HK-2 (cell line): ENCODE results near the gene SMPD3.

Experiments used
- DNase-seq: peaks from one replicate; pipeline ENCODE4 v3.0.0-alpha.2; 2018; ENCODE audit not compliant: unreplicated experiment

The SMPD3 gene

DNA sequence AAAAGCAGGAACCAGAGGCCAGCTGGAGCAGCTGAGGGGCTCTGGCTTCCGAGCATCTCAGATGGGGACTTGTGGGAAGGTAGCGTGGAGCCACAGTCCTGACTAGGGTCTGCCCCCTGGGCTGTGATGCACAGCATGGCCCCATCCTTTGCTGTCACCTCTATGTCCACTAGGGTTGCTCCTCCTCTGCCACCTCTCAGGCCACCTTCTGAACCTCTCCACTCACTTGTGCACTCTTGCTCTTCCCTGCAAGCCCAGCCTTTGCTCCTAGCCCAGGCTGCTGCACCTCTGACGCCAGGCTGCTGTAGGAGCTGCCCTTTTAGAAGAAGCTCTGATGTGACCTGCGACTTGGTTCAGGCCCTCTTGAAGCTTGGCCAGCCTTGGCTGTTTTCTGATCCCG, 24.3 kb upstream of the SMPD3 start:
- DNase-seq = no peak

GRCh38 chr16:68470461-68471150, 22.3 kb upstream of the SMPD3 start:
- no peak for DNase-seq

DNA sequence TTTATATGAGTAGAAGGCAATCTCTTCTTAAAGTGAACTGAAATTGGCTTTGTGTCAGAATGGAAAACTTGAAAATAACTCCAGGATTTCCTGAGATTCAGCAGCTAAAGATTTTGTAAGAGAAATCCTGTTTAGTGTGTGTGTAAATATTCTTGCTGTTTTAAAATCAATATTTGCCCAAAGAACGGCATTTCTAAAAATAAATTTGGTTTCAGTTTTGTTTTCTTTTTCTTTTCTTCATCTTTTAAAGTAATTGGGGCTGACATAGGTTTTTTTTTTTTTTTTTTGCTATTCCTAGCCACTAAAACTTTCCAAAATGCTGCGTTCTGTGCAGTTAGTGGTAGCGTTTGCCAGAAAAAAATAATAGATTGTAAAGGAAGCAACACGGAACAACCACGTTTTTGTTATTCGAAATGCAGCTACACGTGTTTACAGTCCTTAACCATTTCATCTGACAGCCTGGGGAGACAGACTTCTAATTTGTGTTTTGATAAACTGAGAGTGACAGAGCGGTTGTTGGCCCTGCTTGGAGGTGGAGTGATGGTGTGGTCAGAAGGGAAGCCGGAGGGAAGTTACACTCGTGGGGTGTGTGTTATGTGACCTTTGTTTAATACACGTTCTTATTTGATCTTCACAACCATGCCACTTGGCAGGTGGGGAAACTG, 21.6 kb upstream of the SMPD3 start:
- no peak for DNase-seq

DNA sequence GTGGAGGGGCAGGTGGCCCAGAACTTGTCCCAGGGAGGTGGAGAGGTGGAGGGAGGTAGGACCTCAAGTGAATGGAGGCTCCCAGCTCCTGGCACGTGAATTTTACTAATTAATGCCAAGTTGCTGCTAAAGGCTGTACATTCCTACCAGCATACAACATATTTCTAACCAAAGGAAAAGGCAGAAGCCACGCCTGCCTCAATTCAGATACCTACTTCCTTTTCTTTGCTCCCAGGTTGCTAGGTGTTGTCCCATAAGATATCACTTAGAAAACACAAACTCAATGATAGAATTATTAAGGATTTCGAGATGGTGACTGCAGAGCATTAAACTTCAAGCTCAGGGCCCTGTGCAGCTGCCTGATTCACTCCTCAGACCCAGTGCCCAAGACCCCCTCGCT, 20.5 kb upstream of the SMPD3 start:
- no peak for DNase-seq

DNA sequence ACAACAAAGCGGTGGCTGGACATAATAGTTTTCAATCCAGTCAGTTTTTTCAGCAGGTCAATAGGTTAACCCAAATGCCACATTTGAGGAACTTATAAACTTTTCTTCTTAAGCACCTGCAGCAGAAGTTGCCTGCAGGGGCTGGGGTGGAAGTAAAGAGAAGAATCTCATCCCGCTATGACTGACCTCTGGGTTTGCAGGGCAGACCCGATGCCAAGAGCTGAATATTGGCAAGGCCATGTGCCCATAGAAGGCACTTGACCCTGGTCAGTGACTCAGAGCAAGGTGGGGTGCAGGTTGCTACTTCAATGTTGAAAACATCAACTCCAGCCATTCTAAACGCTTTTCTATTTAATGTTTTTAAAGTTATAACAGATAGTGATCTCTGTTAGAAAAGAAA, 17.9 kb upstream of the SMPD3 start:
- DNase-seq = no peak

- no peak for DNase-seq
Measured at GRCh38 chr16:68463904-68464303, 15.6 kb upstream of the SMPD3 start.

DNA sequence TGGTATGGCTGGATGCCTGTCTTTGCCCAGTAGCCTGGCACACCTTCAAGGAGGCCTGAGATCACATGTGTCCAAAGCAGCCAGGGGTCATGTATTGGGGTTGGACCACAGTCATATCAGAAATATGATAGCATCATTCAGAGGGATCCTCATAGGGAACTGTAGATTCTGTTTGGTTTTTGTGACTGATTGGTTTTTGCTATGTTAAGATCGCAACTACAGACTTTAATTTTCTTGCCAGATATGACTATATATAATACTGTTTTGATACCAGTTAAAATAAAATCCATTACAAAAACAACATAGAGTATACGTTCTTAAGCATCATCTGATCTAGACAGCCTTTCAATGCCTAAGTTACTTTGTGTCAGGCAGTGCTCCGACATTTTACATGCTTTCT, 11.8 kb upstream of the SMPD3 start:
- DNase-seq = no peak

DNA sequence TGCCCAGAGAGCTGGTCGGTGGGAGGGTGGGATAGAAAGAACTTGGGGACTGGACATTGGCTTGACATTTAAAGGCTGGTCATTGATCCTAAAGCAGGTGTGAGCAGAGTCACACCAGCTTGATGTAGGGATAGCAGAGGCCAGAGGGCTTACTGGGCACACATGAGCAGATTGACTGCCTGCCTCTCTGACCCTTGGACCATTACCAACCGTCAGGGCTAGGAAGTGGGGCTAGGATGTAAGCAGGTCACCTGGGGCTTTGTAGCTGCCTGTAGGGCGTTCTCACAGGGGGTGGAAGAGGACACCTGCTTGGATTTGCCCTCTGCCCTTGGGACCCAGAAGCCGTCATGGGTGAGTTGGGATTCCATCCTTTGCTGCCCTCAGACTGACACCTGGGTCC, 11.1 kb upstream of the SMPD3 start:
- DNase-seq = no peak

DNA sequence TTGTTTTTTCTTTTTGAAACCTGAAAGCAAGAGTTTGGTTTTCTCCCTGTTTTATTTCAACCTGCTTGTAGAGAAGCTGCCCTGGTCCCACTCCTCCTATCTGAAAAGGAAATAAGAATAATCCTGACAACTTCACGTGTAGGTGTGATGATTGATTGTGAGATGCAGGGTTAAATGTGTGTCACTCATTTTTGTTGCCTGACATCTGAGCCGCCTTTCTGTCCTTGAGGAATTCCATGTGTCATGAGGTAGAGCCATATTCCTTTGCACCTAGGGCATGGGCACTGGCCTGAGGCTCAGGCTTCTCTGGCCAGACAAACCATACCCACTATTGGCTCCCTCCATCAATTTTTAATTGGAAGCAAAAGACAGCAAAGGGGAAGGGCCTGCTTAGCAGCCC, 10.2 kb upstream of the SMPD3 start:
- DNase-seq = no peak

DNA sequence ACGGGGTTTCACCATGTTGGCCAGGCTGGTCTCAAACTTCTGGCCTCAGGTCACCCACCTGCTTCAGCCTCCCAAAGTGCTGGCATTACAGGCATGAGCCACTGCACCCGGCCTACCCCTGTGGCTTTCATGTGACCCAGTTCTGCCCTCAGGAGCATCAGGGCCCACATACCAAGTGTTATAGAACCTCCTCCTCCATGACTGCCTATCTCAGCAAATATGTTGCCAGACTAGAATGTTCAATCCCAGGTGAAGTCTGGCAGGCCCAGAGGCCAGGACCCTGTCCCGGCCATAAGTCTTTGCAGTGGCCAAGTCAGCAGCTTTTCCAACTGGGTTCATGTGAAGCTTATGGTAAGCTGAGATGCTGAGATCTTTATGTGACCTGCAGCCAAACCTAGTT, 9.8 kb upstream of the SMPD3 start:
- DNase-seq = no peak

GRCh38 chr16:68455631-68456030, 7.3 kb upstream of the SMPD3 start:
- DNase-seq = no peak

GRCh38 chr16:68454920-68455435, 6.7 kb upstream of the SMPD3 start:
- no peak for DNase-seq

- no peak for DNase-seq
Measured at GRCh38 chr16:68453816-68454215, 5.5 kb upstream of the SMPD3 start.

DNA sequence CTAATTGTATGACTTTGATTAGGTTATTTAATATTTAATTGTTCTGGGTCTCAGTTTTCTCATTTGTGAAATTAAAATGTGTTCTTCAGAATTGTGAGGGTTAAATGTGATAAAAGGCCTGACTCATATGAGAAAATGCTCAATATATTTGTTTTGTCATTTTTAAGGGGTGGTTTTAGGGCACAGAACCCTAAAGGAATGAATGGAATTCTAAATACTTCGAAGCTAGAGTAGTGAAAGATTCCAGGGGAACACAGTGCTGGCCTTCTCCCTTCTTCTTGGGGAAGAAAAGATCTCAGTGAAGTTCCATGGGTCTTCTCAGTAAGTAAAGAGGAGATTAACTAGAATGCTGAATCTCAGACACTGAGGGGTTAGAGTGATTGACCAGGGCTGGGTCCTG, 3.9 kb upstream of the SMPD3 start:
- DNase-seq = no peak

GRCh38 chr16:68451676-68452075, 3.4 kb upstream of the SMPD3 start:
- no peak for DNase-seq

- DNase-seq = no peak
Measured at GRCh38 chr16:68450741-68451255, 2.5 kb upstream of the SMPD3 start.

GRCh38 chr16:68447653-68448359, 502 bp downstream of the SMPD3 start:
- no peak for DNase-seq

DNA sequence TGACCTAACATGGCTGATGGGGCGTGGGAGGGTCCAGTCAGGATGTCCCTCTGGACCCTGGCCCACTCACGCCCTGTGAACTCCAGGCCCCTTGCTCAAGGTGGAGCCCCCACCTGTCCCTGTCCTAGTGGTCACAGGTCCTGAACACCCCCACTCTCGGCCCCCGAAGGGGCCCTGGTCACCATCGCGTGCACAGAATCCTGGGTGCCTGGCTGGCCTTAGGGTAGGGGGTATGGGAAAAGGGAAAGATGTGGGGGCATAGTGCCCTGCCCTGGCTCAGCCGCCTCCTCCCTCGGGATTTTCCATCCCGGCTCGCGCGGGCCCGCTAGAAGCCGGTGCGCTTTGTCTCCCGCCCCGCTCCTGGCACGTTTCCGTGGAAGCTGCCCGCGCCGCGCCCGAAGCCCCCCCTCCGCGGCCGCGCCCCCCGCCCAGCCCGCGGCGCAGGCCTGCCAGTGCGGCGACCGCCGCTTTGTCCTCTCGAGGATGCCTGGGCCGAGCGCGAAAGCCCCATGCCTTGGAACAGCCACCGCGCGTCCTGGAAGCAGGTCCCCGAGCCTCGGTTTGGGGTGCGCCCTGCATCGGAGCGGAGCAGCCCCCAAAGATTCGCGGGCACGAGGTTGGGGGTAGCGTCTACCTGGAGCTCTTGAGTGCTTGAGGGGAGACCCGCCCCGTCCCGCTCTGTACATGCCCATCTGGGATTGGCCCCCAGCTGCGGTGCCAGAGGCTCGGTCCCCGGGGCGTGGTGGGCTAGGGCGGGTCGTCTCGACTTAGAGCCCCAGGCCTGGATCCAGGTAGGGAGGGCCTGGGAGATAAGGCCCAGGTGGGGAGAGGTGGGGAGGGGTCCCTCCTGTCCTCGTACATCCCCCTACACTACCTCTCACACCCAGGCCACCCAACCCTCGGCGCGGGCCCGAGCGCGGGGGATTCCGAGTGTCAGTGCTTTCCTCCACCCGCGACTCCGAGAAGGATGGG, 1.3 kb downstream of the SMPD3 start:
- no peak for DNase-seq

DNA sequence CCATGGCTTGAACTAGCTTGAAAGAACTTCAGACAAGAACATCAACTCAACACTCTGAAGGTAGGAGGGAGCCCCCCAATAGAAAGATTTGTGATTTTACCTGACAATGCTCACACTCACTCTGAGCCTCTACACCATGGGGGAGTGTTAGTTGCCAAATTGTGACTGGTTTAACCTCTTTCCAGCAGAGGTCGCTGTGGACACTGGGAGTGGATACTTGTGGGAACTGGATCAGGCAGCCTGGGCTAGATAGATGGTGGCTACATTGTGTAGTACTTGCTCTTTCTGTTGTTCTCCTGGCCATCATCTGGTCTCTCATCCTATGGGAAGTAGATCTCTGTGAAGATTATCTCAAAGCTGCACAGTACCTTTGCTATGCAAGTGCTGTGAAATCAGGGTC, 2.9 kb downstream of the SMPD3 start:
- DNase-seq = peak; percentile 11

- DNase-seq = peak; percentile 27
Measured at GRCh38 chr16:68444056-68444657, 4.2 kb downstream of the SMPD3 start.

DNA sequence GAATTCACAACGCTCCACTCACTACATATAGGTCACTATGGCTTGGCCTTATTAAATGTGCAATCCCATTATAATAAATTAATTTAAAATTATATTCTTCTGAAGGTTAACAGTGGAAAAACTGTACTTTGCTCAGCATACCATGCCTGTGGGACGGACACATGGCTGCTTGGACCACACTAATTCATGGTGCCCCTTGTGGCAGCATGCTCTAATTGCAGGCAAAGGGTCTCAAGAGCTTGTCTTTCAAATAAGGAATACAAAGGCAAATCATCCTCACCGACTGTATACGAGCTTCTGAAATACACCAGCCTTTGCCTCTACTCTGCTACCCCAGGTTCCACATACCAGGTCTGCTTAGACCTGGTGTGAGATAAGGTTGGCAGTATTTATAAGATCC, 11.7 kb downstream of the SMPD3 start:
- DNase-seq = no peak
